ENCODE data around the gene MARF1. TPM values are rescaled to one million over a fixed set of nuclear protein-coding genes. Genes with fewer than 3 reads are reported as not detected.

MARF1 gene
- total RNA-seq, 4 donors from 2014 or later: 45.6 to 57.1 (median 50.9) TPM

GRCh38 chr16:15620611-15621195 is 22.3 kb downstream of the MARF1 start:
- no peak for TF ChIP-seq CTCF (IDR thresholded peaks at IDR 0.05; ENCODE audit: low read depth)

GRCh38 chr16:15618392-15618791 is 24.6 kb downstream of the MARF1 start:
- TF ChIP-seq CTCF (IDR thresholded peaks at IDR 0.05; ENCODE audit: low read depth): no peak

GRCh38 chr16:15617901-15618300 is 25.1 kb downstream of the MARF1 start:
- TF ChIP-seq CTCF (IDR thresholded peaks at IDR 0.05; ENCODE audit: low read depth): no peak

- no peak for TF ChIP-seq CTCF (IDR thresholded peaks at IDR 0.05; ENCODE audit: low read depth)
Observed at GRCh38 chr16:15616475-15617165, 26.3 kb downstream of the MARF1 start.

GRCh38 chr16:15616012-15616411 is 26.9 kb downstream of the MARF1 start:
- no peak for TF ChIP-seq CTCF (IDR thresholded peaks at IDR 0.05; ENCODE audit: low read depth)

GRCh38 chr16:15613676-15614075 is 29.3 kb downstream of the MARF1 start:
- no peak for TF ChIP-seq CTCF (IDR thresholded peaks at IDR 0.05; ENCODE audit: low read depth)

GRCh38 chr16:15611610-15612009 is 31.3 kb downstream of the MARF1 start:
- no peak for TF ChIP-seq CTCF (IDR thresholded peaks at IDR 0.05; ENCODE audit: low read depth)

Measured in subcutaneous adipose tissue (tissue), 4 donors.